HG03571 (cell line): ENCODE data around the gene NDRG4.
"Not testable (repeated sequence)": the region's sequence is repeated elsewhere in the genome, so short reads cannot be mapped to it uniquely, and the experiment has no call there.

ENCODE experiments used
- ATAC-seq: cut with Tn5 transposase; IDR thresholded peaks from one replicate; pipeline ENCODE4 v1.9.1; 2021; ENCODE audit not compliant: unreplicated experiment

Gene NDRG4

GRCh38 chr16:58464916-58465731, 34.8 kb upstream of the NDRG4 start:
- no peak for ATAC-seq

- ATAC-seq = no peak
These were observed 34.1 kb upstream of the NDRG4 start for GRCh38 chr16:58465817-58466216.

- ATAC-seq = no peak
These were observed 33.5 kb upstream of the NDRG4 start for GRCh38 chr16:58466396-58466795.

- ATAC-seq = no peak
These were observed 32.0 kb upstream of the NDRG4 start for GRCh38 chr16:58467905-58468304.

GRCh38 chr16:58471209-58471975, 28.6 kb upstream of the NDRG4 start:
- ATAC-seq = no peak

GRCh38 chr16:58472266-58472665, 27.7 kb upstream of the NDRG4 start:
- ATAC-seq = no peak

- no peak for ATAC-seq
These were observed 27.1 kb upstream of the NDRG4 start for GRCh38 chr16:58472827-58473226.

- no peak for ATAC-seq
These were observed 25.6 kb upstream of the NDRG4 start for GRCh38 chr16:58474296-58474695.

GRCh38 chr16:58475091-58475619, 24.8 kb upstream of the NDRG4 start:
- ATAC-seq = no peak

GRCh38 chr16:58476791-58477190, 23.2 kb upstream of the NDRG4 start:
- no peak for ATAC-seq

- ATAC-seq = no peak
These were observed 21.5 kb upstream of the NDRG4 start for GRCh38 chr16:58478427-58478826.

GRCh38 chr16:58481226-58481869, 18.6 kb upstream of the NDRG4 start:
- ATAC-seq = no peak

GRCh38 chr16:58481931-58482330, 18.0 kb upstream of the NDRG4 start:
- no peak for ATAC-seq

GRCh38 chr16:58485184-58485887, 14.6 kb upstream of the NDRG4 start:
- ATAC-seq = no peak

- ATAC-seq = peak; percentile 57
These were observed 12.2 kb upstream of the NDRG4 start for GRCh38 chr16:58487566-58488351.

- no peak for ATAC-seq
These were observed 11.4 kb upstream of the NDRG4 start for GRCh38 chr16:58488531-58488930.

- ATAC-seq = no peak
These were observed 9.9 kb upstream of the NDRG4 start for GRCh38 chr16:58490065-58490464.

GRCh38 chr16:58490539-58490938, 9.4 kb upstream of the NDRG4 start:
- not testable (repeated sequence) for ATAC-seq

- no peak for ATAC-seq
These were observed 7.9 kb upstream of the NDRG4 start for GRCh38 chr16:58492066-58492465.

GRCh38 chr16:58492735-58493134, 7.2 kb upstream of the NDRG4 start:
- ATAC-seq = no peak
